Endothelial cell (in vitro differentiated cells): ENCODE results near the gene HLF. TPM values are rescaled to one million over a fixed set of nuclear protein-coding genes. Genes with fewer than 3 reads are reported as not detected.

Source experiments
- DNase-seq: peaks from one replicate; pipeline ENCODE4 v3.0.0; 2021; ENCODE audit warnings: low spot score
- H3K27ac Mint-ChIP-seq: one replicate; pipeline ENCODE4 v1.8.0; 2021; ENCODE audit warnings: mixed read lengths, inconsistent platforms; ENCODE audit not compliant: unreplicated experiment
- H3K27me3 Mint-ChIP-seq: one replicate; pipeline ENCODE4 v1.8.0; 2021; ENCODE audit warnings: mild to moderate bottlenecking, moderate library complexity, mixed read lengths, inconsistent platforms; ENCODE audit not compliant: unreplicated experiment
- H3K36me3 Mint-ChIP-seq: one replicate; pipeline ENCODE4 v1.8.0; 2021; ENCODE audit warnings: mild to moderate bottlenecking, low read depth, mixed read lengths, inconsistent platforms; ENCODE audit not compliant: unreplicated experiment
- H3K4me1 Mint-ChIP-seq: one replicate; pipeline ENCODE4 v1.8.0; 2021; ENCODE audit warnings: mild to moderate bottlenecking, mixed read lengths, inconsistent platforms; ENCODE audit not compliant: unreplicated experiment
- H3K4me3 Mint-ChIP-seq: one replicate; pipeline ENCODE4 v1.8.0; 2021; ENCODE audit warnings: mild to moderate bottlenecking, mixed read lengths, inconsistent platforms; ENCODE audit not compliant: unreplicated experiment
- H3K9me3 Mint-ChIP-seq: one replicate; pipeline ENCODE4 v1.8.0; 2021; ENCODE audit warnings: mixed read lengths, inconsistent platforms; ENCODE audit not compliant: unreplicated experiment
- CTCF ChIP-seq: fragments of 200-600 bp; sonication (generic); IDR thresholded peaks from one replicate; pipeline ENCODE4 v1.5.0; 2021; ENCODE audit warnings: antibody characterized with exemption; ENCODE audit not compliant: unreplicated experiment
- total RNA-seq: library from RNA; stranded (reverse); fragmentation: NEBNext Ultra II Directional; extraction: Animal tissue kit (Norgen Biotek cat#: 25700); gene quantifications from one replicate; pipeline ENCODE4 v1.2.1, GENCODE V29; 2021; ENCODE audit not compliant: unreplicated experiment

HLF gene
- total RNA-seq, 1 donor from 2014 or later: not detected

- no peaks in the 10 kb centered on the region for H3K9me3 Mint-ChIP-seq
- H3K4me1 Mint-ChIP-seq: no peaks in the 10 kb centered on the region
- H3K36me3 Mint-ChIP-seq: no peaks in the 10 kb centered on the region
- no peak for DNase-seq
- no peak overlapping the region for H3K27ac Mint-ChIP-seq
- H3K4me3 Mint-ChIP-seq: no peak overlapping the region
- peaks cover 6% of the 10 kb centered on the region for H3K27me3 Mint-ChIP-seq
- TF ChIP-seq CTCF: no peak
These were observed 9.0 kb downstream of the HLF start for GRCh38 chr17:55273579-55274354.

- DNase-seq: no peak
- H3K27me3 Mint-ChIP-seq: peaks cover 2% of the 10 kb centered on the region
- H3K27ac Mint-ChIP-seq: no peak overlapping the region
- no peaks in the 10 kb centered on the region for H3K4me1 Mint-ChIP-seq
- TF ChIP-seq CTCF: no peak
- H3K9me3 Mint-ChIP-seq: no peaks in the 10 kb centered on the region
- no peaks in the 10 kb centered on the region for H3K36me3 Mint-ChIP-seq
- no peak overlapping the region for H3K4me3 Mint-ChIP-seq
These were observed 9.8 kb downstream of the HLF start for GRCh38 chr17:55274355-55275255.

DNA sequence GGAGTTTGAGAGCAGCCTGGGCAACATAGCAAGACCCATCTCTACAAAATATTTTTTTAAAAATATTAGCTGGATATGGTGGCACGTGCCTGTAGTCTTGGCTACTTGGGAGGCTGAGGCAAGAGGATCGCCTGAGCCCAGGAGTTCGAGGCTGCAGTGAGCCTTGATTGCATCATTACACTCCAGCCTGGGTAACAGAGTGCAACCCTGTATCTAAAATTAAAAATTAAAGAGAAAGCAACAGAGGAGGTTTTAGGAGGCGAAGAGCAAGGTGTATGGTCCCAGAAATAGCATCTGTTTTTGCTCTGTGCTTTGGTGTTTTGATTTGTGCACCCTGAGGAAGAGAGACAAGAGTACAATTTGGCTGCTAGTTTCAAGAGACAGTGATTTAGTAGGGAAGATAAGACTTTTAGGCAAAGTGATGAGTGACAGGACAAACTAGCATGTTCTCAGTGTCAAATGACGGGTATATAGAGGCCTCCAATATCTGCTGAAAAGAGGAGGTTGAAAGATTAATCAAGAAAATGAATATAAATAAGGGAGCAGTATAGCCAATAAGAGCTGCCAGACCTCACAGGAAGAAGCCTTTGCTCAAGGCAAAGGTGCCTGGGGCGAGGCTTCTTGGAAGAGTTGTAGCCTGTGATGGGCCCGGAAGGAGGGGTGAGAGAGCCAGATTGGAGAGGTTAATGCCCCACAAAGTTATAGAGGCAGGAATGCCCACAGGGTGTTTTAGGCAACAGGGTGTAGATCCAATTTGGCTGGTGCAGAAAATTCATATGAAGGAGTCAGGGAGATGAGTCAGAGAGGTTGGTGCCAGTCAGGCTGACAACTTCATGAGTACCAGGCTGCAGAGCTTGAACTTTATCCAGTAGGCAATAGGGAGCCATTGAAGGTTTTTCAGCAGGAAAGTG lies 11.4 kb downstream of the HLF start:
- Mint-ChIP-seq H3K4me1 (no peaks in the 10 kb centered on the region), H3K9me3 (no peaks in the 10 kb centered on the region), H3K27ac (no peak overlapping the region), H3K27me3 (peaks cover 2% of the 10 kb centered on the region), H3K36me3 (no peaks in the 10 kb centered on the region), H3K4me3 (no peak overlapping the region)
- no peak for DNase-seq
- TF ChIP-seq CTCF: no peak

DNA sequence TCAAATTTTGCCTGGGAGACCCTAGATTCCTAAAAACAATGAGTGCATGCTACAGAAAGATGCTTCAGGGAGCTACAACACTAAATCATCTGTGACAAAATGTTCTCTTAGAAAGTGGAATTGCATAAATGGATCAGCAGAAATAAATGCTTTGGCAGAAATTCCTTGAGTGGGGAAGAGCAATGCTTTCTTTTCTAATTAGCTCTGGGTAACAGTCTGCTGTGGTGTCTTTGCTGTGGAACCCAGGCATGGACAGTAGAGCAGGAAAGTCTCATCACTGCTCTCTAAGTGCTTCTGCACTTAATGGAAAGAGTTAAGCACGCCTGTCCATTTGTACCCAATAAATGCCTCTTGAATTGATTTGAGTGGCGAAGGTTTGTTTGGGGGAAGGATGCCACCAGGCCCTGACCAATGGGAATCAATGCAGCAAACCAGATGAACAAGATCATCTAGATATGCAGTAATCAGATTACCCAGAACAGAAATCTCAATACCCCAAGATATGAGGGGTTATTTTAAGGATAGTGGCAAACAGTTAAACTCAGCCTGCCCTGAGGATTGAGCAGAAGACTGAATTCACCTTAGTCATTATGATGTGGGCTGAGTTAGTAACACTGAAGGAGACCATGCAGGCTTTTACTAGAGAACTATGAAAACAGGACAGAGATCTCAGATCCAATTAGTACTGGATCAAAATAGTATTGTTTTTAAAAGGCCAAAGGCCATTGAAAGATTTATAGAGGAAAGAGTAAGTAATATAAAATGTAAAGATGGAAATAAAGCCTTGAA lies 13.6 kb downstream of the HLF start:
- Mint-ChIP-seq H3K27ac (no peak overlapping the region), H3K9me3 (no peaks in the 10 kb centered on the region), H3K4me3 (no peak overlapping the region), H3K36me3 (no peaks in the 10 kb centered on the region), H3K27me3 (peaks cover 5% of the 10 kb centered on the region), H3K4me1 (peaks cover under 1% of the 10 kb centered on the region)
- no peak for TF ChIP-seq CTCF
- DNase-seq: no peak
